WTC11 (cell line): ENCODE measurements around the gene CHD9.

Experiments
- ATF1 ChIP-seq: sonication (generic); formaldehyde crosslinking; IDR thresholded peaks from 2 replicates; pipeline ENCODE4 v1.8.1; 2023; ENCODE audit warnings: mild to moderate bottlenecking, moderate library complexity, missing genetic modification reagents
- CBFB ChIP-seq: sonication (generic); formaldehyde crosslinking; IDR thresholded peaks from 2 replicates; pipeline ENCODE4 v1.8.1; 2022; ENCODE audit warnings: mild to moderate bottlenecking, low read depth, missing genetic modification reagents
- PRRX2 ChIP-seq: fragments of 250-450 bp; sonication (Bioruptor Pico); IDR thresholded peaks from 2 replicates; pipeline ENCODE4 v1.8.0; 2021; ENCODE audit warnings: mild to moderate bottlenecking
- ZBTB21 ChIP-seq: sonication (generic); formaldehyde crosslinking; IDR thresholded peaks from 2 replicates; pipeline ENCODE4 v1.8.1; 2023; ENCODE audit warnings: mild to moderate bottlenecking, missing genetic modification reagents, borderline replicate concordance
- TF ChIP-seq, protein P1 (sequence below): fragments of 200-600 bp; IDR thresholded peaks from 2 replicates; pipeline ENCODE4 v1.8.0; 2022; ENCODE audit warnings: antibody characterized with exemption
- TF ChIP-seq, protein P2 (sequence below): sonication (generic); formaldehyde crosslinking; conservative IDR thresholded peaks from 2 replicates; pipeline ENCODE4 v1.8.1; 2022; ENCODE audit warnings: mild to moderate bottlenecking, missing genetic modification reagents

DNA sequence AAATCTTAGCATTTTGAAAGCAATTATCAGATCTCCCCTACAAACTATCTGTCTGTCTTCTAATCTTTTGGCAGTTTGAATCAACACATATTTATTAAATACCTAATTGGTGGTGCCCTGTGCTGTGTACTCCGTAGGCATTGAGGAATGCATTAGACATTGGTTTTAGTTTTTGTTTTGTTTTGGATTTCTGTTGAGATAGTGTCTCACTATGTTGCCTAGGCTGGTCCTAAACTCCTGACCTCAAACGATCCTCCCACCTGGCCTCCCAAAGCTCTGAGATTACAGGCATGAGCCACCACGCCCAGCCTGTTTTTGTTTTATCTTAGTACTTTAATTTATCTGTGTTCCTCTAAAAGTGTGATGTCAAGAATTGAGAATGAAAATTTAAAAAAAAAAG lies 254.7 kb downstream of the CHD9 start:
- no peak for TF ChIP-seq ATF1 (CRISPR knock-in tag)
- TF ChIP-seq, protein P1, sequence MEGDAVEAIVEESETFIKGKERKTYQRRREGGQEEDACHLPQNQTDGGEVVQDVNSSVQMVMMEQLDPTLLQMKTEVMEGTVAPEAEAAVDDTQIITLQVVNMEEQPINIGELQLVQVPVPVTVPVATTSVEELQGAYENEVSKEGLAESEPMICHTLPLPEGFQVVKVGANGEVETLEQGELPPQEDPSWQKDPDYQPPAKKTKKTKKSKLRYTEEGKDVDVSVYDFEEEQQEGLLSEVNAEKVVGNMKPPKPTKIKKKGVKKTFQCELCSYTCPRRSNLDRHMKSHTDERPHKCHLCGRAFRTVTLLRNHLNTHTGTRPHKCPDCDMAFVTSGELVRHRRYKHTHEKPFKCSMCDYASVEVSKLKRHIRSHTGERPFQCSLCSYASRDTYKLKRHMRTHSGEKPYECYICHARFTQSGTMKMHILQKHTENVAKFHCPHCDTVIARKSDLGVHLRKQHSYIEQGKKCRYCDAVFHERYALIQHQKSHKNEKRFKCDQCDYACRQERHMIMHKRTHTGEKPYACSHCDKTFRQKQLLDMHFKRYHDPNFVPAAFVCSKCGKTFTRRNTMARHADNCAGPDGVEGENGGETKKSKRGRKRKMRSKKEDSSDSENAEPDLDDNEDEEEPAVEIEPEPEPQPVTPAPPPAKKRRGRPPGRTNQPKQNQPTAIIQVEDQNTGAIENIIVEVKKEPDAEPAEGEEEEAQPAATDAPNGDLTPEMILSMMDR: no peak
- TF ChIP-seq, protein P2, sequence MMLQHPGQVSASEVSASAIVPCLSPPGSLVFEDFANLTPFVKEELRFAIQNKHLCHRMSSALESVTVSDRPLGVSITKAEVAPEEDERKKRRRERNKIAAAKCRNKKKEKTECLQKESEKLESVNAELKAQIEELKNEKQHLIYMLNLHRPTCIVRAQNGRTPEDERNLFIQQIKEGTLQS (CRISPR knock-in tag): no peak
- no peak for TF ChIP-seq ZBTB21 (CRISPR knock-in tag)
- no peak for TF ChIP-seq CBFB (CRISPR knock-in tag)
- no peak for TF ChIP-seq PRRX2 (CRISPR knock-in tag)
